ENCODE data around the gene FBXO21. TPM values are rescaled to one million over a fixed set of nuclear protein-coding genes. Genes with fewer than 3 reads are reported as not detected.

The FBXO21 gene
- total and polyA plus RNA-seq, 2 of the 4 experiments (the other 2 are of a cell fraction), result 43.6 to 56.6 TPM

- Histone ChIP-seq H3K9me3 (ENCODE audit: control insufficient read depth, insufficient read depth, low read length) (no peaks in the 10 kb centered on the region), H3K9me1 (ENCODE audit: insufficient read depth, low read length) (no peaks in the 10 kb centered on the region), H2BK15ac (ENCODE audit: low read depth, low read length) (no peak overlapping the region), H4K8ac (ENCODE audit: low read depth in 2 of 2, low read length in 2 of 2) (no peak overlapping the region), H3K56ac (ENCODE audit: extremely low read depth, insufficient read depth, low read length) (no peak overlapping the region), H3K9ac (ENCODE audit: low read depth, low read length) (no peak overlapping the region), H2AK9ac (replicated peaks; ENCODE audit: low read depth, low read length, poor library complexity) (no peak overlapping the region), H3K27ac (ENCODE audit: insufficient read depth, low read length) (no peak overlapping the region), H3K14ac (replicated peaks; ENCODE audit: low read depth, low read length) (no peak overlapping the region), H3K4me1 (ENCODE audit: control insufficient read depth, insufficient read depth, low read length) (no peaks in the 10 kb centered on the region), H3K27me3 (ENCODE audit: control insufficient read depth, insufficient read depth, low read length) (peaks cover 20% of the 10 kb centered on the region; the same call in 1 of the 2 replicates), H2AFZ (replicated peaks; ENCODE audit: low read length, poor library complexity) (no peak overlapping the region), H4K5ac (ENCODE audit: low read depth, low read length) (no peak overlapping the region), H3K18ac (ENCODE audit: low read depth, low read length) (no peak overlapping the region), H2BK5ac (ENCODE audit: low read depth, low read length, poor library complexity, severe bottlenecking) (no peak overlapping the region), H3K4ac (ENCODE audit: low read depth, low read length) (no peak overlapping the region), H3K36me3 (ENCODE audit: control insufficient read depth, insufficient read depth, low read length) (no peaks in the 10 kb centered on the region), H4K20me1 (ENCODE audit: insufficient read depth, low read length) (no peaks in the 10 kb centered on the region), H3K4me2 (ENCODE audit: low read depth, low read length) (no peak overlapping the region), H2BK120ac (ENCODE audit: low read depth, low read length) (no peak overlapping the region), H3K79me1 (ENCODE audit: low read depth in 1 of 2, low read length in 2 of 2) (no peaks in the 10 kb centered on the region), H2BK20ac (ENCODE audit: low read depth, low read length) (no peak overlapping the region), H3K4me3 (ENCODE audit: insufficient read depth, low read depth, low read length) (no peak overlapping the region), H4K91ac (ENCODE audit: insufficient read depth, low read depth, low read length) (no peak overlapping the region), H3K23ac (ENCODE audit: low read depth, low read length) (no peak overlapping the region), H2AK5ac (ENCODE audit: low read depth, low read length) (no peak overlapping the region)
- in situ Hi-C loops (cut with MboI; ENCODE audit: low sequenced_read_pairs) (no loop called here), intact Hi-C loops (cut with micrococcal nuclease) (no loop called here), dilution Hi-C loops (cut with HindIII; ENCODE audit: low sequenced_read_pairs, unreplicated experiment) (no loop called here)
- BruUV-seq (replicated peaks), result no TSS peak
- CTCF ChIA-PET, result no interaction called here
- DNase-seq, result no peak
- no peak for ATAC-seq (ENCODE audit: low read depth)
- POLR2A ChIA-PET (ENCODE audit: unreplicated experiment), result no interaction called here
- no peak for TF ChIP-seq MAZ (IDR thresholded peaks at IDR 0.05; ENCODE audit: borderline replicate concordance, low read depth, low read length)
- TF ChIP-seq RCOR1 (IDR thresholded peaks at IDR 0.05; ENCODE audit: insufficient replicate concordance, low read length), result no peak
- TF ChIP-seq CHD1 (IDR thresholded peaks at IDR 0.05; ENCODE audit: low read depth, low read length), result no peak
- no peak for TF ChIP-seq POLR2A (IDR thresholded peaks at IDR 0.05; ENCODE audit: low read depth, low read length)
- TF ChIP-seq ELK1 (IDR thresholded peaks at IDR 0.05; ENCODE audit: borderline replicate concordance, low read depth, low read length), result no peak
- no peak for TF ChIP-seq CTCF (conservative IDR thresholded peaks at IDR 0.05; ENCODE audit: low read depth, low read length)
- TF ChIP-seq RAD21 (IDR thresholded peaks at IDR 0.05; ENCODE audit: low read length), result no peak
- no peak for TF ChIP-seq RFX5 (IDR thresholded peaks at IDR 0.05; ENCODE audit: low read depth, low read length)
- no peak for TF ChIP-seq NFE2L2 (IDR thresholded peaks at IDR 0.05; ENCODE audit: low read depth, low read length)
- no peak for TF ChIP-seq BHLHE40 (IDR thresholded peaks at IDR 0.05; ENCODE audit: low read depth, low read length)
- no peak for TF ChIP-seq CEBPB (IDR thresholded peaks at IDR 0.05; ENCODE audit: low read depth, low read length)
- no peak for TF ChIP-seq FOS (IDR thresholded peaks at IDR 0.05; ENCODE audit: low read depth, low read length)
- TF ChIP-seq MAFK (IDR thresholded peaks at IDR 0.05; ENCODE audit: low read depth, low read length), result no peak
- TF ChIP-seq SMC3 (IDR thresholded peaks at IDR 0.05; ENCODE audit: low read depth, low read length), result no peak
- TF ChIP-seq MXI1 (IDR thresholded peaks at IDR 0.05; ENCODE audit: borderline replicate concordance, low read depth, low read length), result no peak
- TF ChIP-seq USF2 (IDR thresholded peaks at IDR 0.05; ENCODE audit: low read depth, low read length), result no peak
- WGBS, 2 experiments (ENCODE audit: extremely low coverage in 2 of 2, insufficient read length in 1 of 2), result 77% methylated on average over 8 of the region's 9 CpGs; no CpG with 5 or more reads in 1 of the 2 experiments
Measured at GRCh38 chr12:117113231-117113630, 77.0 kb downstream of the FBXO21 start.
